Fibroblast of villous mesenchyme (primary cell): ENCODE data around the gene CADPS. TPM values are rescaled to one million over a fixed set of nuclear protein-coding genes. Genes with fewer than 3 reads are reported as not detected.

Experiments
- DNase-seq: peaks from one replicate; pipeline ENCODE4 v3.0.0-alpha.2; 2010; ENCODE audit warnings: low read depth
- H3K4me3 ChIP-seq: 2 replicates; pipeline ENCODE4 v1.5.1; 2011; ENCODE audit warnings: low read depth, mild to moderate bottlenecking, low read length
- total RNA-seq: library from RNA; depleted of rRNA; stranded (reverse); fragments of >200 nt; gene quantifications from 2 replicates; pipeline ENCODE4 v1.2.3, GENCODE V29; 2012
- TF ChIP-seq, protein P1 (sequence below): IDR thresholded peaks from 2 replicates; pipeline ENCODE4 v1.5.1; 2012; ENCODE audit warnings: low read depth, mild to moderate bottlenecking, low read length; ENCODE audit not compliant: insufficient read depth

CADPS gene
- total RNA-seq, 1 donor = not detected

DNA sequence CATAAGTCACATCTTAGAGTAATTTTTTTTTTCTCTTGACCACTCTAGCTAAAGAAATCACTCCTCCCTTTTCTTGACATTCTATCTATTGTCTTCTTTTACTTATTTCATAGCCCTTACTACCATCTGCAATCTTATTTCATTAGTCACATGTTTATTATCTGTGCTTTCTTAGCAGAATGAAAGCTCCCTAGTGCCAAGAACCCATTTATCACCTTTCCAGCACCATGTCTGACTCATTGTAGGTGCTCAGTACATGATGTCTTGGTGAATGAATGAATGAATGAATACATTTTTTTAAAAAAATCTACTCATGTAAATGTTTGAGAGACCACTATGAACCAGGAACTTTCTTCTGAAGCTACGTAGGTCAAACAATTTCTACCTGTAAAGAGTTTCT, 157.2 kb downstream of the CADPS start:
- TF ChIP-seq, protein P1, sequence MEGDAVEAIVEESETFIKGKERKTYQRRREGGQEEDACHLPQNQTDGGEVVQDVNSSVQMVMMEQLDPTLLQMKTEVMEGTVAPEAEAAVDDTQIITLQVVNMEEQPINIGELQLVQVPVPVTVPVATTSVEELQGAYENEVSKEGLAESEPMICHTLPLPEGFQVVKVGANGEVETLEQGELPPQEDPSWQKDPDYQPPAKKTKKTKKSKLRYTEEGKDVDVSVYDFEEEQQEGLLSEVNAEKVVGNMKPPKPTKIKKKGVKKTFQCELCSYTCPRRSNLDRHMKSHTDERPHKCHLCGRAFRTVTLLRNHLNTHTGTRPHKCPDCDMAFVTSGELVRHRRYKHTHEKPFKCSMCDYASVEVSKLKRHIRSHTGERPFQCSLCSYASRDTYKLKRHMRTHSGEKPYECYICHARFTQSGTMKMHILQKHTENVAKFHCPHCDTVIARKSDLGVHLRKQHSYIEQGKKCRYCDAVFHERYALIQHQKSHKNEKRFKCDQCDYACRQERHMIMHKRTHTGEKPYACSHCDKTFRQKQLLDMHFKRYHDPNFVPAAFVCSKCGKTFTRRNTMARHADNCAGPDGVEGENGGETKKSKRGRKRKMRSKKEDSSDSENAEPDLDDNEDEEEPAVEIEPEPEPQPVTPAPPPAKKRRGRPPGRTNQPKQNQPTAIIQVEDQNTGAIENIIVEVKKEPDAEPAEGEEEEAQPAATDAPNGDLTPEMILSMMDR = no peak
- no peak for DNase-seq
- H3K4me3 ChIP-seq = no peak overlapping the region

DNA sequence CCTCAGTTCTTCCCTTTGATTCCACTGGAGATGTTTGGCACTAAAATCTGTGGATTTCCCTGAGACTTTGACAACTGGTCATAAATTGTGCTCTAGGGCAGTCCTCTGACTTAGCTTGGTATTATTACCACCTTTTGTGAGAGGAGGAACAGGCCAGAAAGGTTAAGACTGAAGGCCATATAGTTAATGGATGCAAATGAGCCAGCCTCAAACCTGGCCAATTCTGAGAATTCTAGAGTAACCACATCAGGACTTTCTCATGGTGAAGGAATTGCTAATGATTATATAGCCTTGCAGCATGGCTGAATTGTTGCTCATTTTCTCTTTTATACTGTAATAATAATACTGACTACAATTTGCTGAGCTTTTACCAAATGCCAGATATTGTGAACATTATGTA, 162.5 kb downstream of the CADPS start:
- H3K4me3 ChIP-seq = no peak overlapping the region
- TF ChIP-seq, protein P1 = no peak
- no peak for DNase-seq

DNA sequence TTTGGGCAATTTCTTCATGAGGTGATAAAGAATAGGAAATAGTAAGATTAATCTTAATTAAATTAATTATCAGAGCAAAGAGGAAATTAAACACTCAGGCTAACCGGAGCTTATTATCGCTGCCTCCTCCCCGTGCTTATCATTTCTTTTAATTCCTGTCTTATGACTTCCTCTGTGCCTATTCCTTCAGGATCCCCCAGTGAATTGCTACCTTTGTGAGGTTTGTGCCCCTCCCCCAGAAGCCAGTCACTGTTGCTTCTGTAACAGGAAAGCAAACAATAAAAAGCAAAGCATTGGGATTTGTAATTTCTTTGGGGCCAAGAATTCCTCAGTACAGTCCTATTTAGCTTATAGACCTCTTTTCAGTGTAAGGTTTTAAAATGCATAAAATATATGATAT, 164.5 kb downstream of the CADPS start:
- no peak for DNase-seq
- H3K4me3 ChIP-seq = no peak overlapping the region
- TF ChIP-seq, protein P1 = no peak

DNA sequence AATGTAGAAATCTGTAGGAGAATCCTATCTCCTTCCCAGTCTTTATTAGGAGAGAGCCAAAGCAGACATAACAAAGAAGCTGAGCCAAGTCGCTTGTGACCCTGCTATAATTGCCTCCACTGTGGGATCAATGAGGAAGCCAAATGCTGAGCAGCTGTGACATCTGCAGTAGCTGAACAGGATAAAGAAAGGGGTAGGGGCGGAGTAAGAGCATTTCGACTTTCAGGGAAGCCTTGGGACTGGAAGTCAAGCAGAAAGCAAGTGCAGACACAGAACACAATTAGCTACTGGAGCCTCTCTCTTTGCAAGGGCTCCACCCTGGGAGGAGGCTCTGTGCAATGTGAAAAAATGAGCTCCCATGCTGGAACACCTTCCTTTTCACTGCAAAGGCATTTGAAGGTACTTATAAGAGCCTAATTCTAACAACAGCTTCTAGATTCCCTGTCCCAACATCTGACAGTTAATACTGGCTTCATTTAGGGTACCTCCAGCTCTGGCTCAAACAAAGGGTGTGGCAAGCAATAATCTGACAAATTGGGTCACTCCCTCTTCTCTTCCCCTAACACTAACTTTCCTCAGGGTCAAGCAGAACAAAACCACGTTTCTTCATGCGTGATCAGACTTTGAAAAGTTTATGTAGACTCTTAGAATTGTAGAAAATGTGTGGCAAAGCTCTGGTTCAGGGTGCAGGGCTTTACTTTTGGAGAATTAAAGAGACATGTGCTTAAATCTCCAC, 166.4 kb downstream of the CADPS start:
- DNase-seq = no peak
- TF ChIP-seq, protein P1 = no peak
- H3K4me3 ChIP-seq = no peak overlapping the region

DNA sequence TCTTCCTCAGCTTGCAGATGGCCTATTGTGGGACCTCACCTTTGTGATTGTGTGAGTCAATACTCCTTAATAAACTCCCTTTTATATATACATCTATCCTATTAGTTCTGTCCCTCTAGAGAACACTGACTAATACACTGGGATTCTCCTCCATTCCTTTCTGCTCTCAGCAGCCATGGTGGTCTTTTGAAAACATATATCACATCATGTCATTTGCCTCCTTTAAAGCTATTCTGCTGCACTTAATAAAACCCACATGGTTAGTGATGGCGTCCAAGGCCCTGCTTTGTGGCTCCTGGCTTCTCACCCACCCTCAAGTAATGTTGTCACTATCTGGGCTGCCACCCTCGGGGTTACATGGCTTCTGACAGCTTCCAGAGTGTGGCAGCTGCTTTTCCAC, 169.5 kb downstream of the CADPS start:
- TF ChIP-seq, protein P1 = no peak
- no peak overlapping the region for H3K4me3 ChIP-seq
- no peak for DNase-seq

DNA sequence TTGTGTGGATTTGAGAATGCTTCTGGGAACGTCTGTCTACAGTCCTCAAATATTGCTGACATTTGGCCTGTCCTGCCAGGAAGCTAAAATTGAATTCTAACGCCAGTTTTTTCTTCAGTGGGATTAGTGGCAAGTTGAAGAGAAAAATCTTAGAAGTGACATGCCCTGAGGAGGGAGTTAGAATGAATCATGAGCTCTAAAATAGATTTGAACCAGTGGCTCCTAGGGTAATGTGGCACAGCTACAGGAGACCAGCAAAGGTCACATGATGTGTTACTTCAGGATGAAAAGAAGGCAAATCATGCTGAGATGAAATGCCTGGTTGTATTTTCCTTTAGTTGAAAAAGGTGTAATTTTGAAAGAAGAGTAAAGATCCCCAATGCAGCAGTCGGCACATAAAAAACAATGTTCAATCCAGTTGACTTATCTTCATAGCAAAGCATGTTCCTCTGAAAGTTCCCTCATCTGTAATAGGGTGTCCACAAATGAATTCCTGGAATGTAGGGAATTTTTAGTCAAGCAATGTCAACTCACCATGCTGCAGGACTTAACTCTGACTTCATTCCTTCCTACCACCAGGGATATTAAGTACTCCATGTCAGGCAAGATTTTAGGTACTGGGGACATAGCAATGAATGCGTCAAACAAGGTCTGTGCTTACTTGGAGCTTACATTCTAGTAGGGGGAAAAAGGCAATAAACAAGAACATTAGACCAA, 171.6 kb downstream of the CADPS start:
- TF ChIP-seq, protein P1 = no peak
- DNase-seq = no peak
- no peak overlapping the region for H3K4me3 ChIP-seq

DNA sequence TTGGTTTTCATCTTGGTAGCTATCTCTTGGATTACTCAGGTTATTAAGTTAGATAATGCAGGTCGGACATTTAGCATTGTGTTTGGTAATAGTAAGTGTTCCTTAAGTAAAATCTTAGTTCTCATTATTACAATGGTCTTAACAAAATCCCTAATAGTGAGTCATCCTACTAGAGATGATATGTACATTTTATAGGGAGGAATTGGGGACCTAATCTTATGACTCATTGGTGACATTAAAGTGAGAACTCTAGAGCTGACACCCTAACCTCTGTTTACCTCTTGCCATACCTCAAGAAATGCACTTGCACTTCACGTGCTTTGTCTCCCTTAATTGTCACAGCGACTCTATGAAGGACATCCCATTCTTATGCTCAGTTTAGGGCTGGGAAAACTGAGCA, 174.9 kb downstream of the CADPS start:
- no peak overlapping the region for H3K4me3 ChIP-seq
- DNase-seq = no peak
- TF ChIP-seq, protein P1 = no peak
